Activated T-helper 17 cell treated with anti-CD3 and anti-CD28 coated beads, Interleukin-2, amount 50 U/mL, for 72 hours (primary cell): Measurements from ENCODE around the gene BBS9. TPM values are rescaled to one million over a fixed set of nuclear protein-coding genes. Genes with fewer than 3 reads are reported as not detected.

Source experiments
- ATAC-seq: fragments of 150-1000 bp; cut with Tn5 transposase; replicated peaks from 2 replicates; pipeline ENCODE4 v1.10.0; 2021; ENCODE audit warnings: mild to moderate bottlenecking, moderate library complexity
- H3K27ac Mint-ChIP-seq: one replicate; pipeline ENCODE4 v1.8.0; 2022; ENCODE audit warnings: mixed read lengths
- H3K27me3 Mint-ChIP-seq: one replicate; pipeline ENCODE4 v1.8.0; 2022; ENCODE audit warnings: mixed read lengths
- H3K36me3 Mint-ChIP-seq: one replicate; pipeline ENCODE4 v1.8.0; 2022; ENCODE audit warnings: low read depth, mild to moderate bottlenecking, mixed read lengths
- H3K4me1 Mint-ChIP-seq: one replicate; pipeline ENCODE4 v1.8.0; 2022; ENCODE audit warnings: mixed read lengths
- H3K4me3 Mint-ChIP-seq: one replicate; pipeline ENCODE4 v1.8.0; 2022; ENCODE audit warnings: mild to moderate bottlenecking, mixed read lengths
- H3K9me3 Mint-ChIP-seq: one replicate; pipeline ENCODE4 v1.8.0; 2022; ENCODE audit warnings: mixed read lengths
- total RNA-seq, 2 donors: library from RNA; stranded (reverse); gene quantifications; one replicate each; pipeline ENCODE4 v1.2.3, GENCODE V29; 2022

BBS9 gene
- total RNA-seq, 2 donors from 2014 or later = 11.3 to 14.4 TPM

GRCh38 chr7:33531888-33532287 lies 402.5 kb downstream of the BBS9 start:
- Mint-ChIP-seq H3K4me1 (peaks cover 4% of the 10 kb centered on the region), H3K36me3 (peaks cover 24% of the 10 kb centered on the region), H3K4me3 (no peak overlapping the region), H3K27ac (no peak overlapping the region), H3K9me3 (no peaks in the 10 kb centered on the region), H3K27me3 (no peaks in the 10 kb centered on the region)
- no peak for ATAC-seq

- Mint-ChIP-seq H3K9me3 (peaks cover 13% of the 10 kb centered on the region), H3K4me1 (peaks cover 4% of the 10 kb centered on the region), H3K27ac (no peak overlapping the region), H3K4me3 (no peak overlapping the region), H3K27me3 (no peaks in the 10 kb centered on the region), H3K36me3 (peaks cover 54% of the 10 kb centered on the region)
- no peak for ATAC-seq
Measured at GRCh38 chr7:33534833-33535232, 405.5 kb downstream of the BBS9 start.

- ATAC-seq = no peak
- H3K27me3 Mint-ChIP-seq = no peaks in the 10 kb centered on the region
- peaks cover 4% of the 10 kb centered on the region for H3K4me1 Mint-ChIP-seq
- H3K36me3 Mint-ChIP-seq = peaks cover 63% of the 10 kb centered on the region
- peaks cover 14% of the 10 kb centered on the region for H3K9me3 Mint-ChIP-seq
- no peak overlapping the region for H3K4me3 Mint-ChIP-seq
- no peak overlapping the region for H3K27ac Mint-ChIP-seq
Measured at GRCh38 chr7:33535989-33536388, 406.6 kb downstream of the BBS9 start.

- ATAC-seq = no peak
- H3K9me3 Mint-ChIP-seq = peaks cover 18% of the 10 kb centered on the region
- H3K27me3 Mint-ChIP-seq = no peaks in the 10 kb centered on the region
Measured at GRCh38 chr7:33536398-33537103, 407.2 kb downstream of the BBS9 start.

GRCh38 chr7:33537104-33537477 lies 407.7 kb downstream of the BBS9 start:
- no peaks in the 10 kb centered on the region for H3K27me3 Mint-ChIP-seq
- no peak overlapping the region for H3K27ac Mint-ChIP-seq
- H3K9me3 Mint-ChIP-seq = peaks cover 18% of the 10 kb centered on the region
- ATAC-seq = no peak
- H3K4me3 Mint-ChIP-seq = no peak overlapping the region
- H3K36me3 Mint-ChIP-seq = peaks cover 69% of the 10 kb centered on the region
- H3K4me1 Mint-ChIP-seq = peaks cover 4% of the 10 kb centered on the region

More at GRCh38 chr7:33536398-33537103, 407.2 kb downstream of the BBS9 start:
- H3K4me1 Mint-ChIP-seq = peaks cover 4% of the 10 kb centered on the region
- H3K4me3 Mint-ChIP-seq = no peak overlapping the region
- H3K36me3 Mint-ChIP-seq = peaks cover 68% of the 10 kb centered on the region
- H3K27ac Mint-ChIP-seq = no peak overlapping the region

- Mint-ChIP-seq H3K4me1 (peaks cover 4% of the 10 kb centered on the region), H3K27me3 (no peaks in the 10 kb centered on the region), H3K4me3 (no peak overlapping the region), H3K27ac (no peak overlapping the region), H3K36me3 (peaks cover 59% of the 10 kb centered on the region), H3K9me3 (peaks cover 25% of the 10 kb centered on the region)
- ATAC-seq = no peak
Measured at GRCh38 chr7:33539198-33539597, 409.8 kb downstream of the BBS9 start.

- H3K27ac Mint-ChIP-seq = no peak overlapping the region
- H3K4me1 Mint-ChIP-seq = peaks cover 2% of the 10 kb centered on the region
- peaks cover 53% of the 10 kb centered on the region for H3K36me3 Mint-ChIP-seq
- ATAC-seq = no peak
- no peaks in the 10 kb centered on the region for H3K27me3 Mint-ChIP-seq
- H3K9me3 Mint-ChIP-seq = peaks cover 26% of the 10 kb centered on the region
- H3K4me3 Mint-ChIP-seq = no peak overlapping the region
Measured at GRCh38 chr7:33539659-33540400, 410.5 kb downstream of the BBS9 start.

- Mint-ChIP-seq H3K4me1 (no peaks in the 10 kb centered on the region), H3K4me3 (no peak overlapping the region), H3K27me3 (no peaks in the 10 kb centered on the region), H3K27ac (no peak overlapping the region), H3K36me3 (peaks cover 23% of the 10 kb centered on the region), H3K9me3 (peaks cover 17% of the 10 kb centered on the region)
- ATAC-seq = no peak
Measured at GRCh38 chr7:33547880-33548279, 418.5 kb downstream of the BBS9 start.

GRCh38 chr7:33550363-33550762 lies 421.0 kb downstream of the BBS9 start:
- H3K4me3 Mint-ChIP-seq = no peak overlapping the region
- H3K27ac Mint-ChIP-seq = no peak overlapping the region
- H3K4me1 Mint-ChIP-seq = no peaks in the 10 kb centered on the region
- H3K36me3 Mint-ChIP-seq = peaks cover 23% of the 10 kb centered on the region
- no peaks in the 10 kb centered on the region for H3K27me3 Mint-ChIP-seq
- ATAC-seq = no peak
- peaks cover 12% of the 10 kb centered on the region for H3K9me3 Mint-ChIP-seq

- Mint-ChIP-seq H3K27ac (no peak overlapping the region), H3K4me3 (no peak overlapping the region), H3K36me3 (peaks cover 23% of the 10 kb centered on the region), H3K27me3 (no peaks in the 10 kb centered on the region), H3K4me1 (no peaks in the 10 kb centered on the region), H3K9me3 (peaks cover 12% of the 10 kb centered on the region)
- ATAC-seq = no peak
Measured at GRCh38 chr7:33550979-33551378, 421.6 kb downstream of the BBS9 start.

- no peak for ATAC-seq
Measured at GRCh38 chr7:33554046-33554445, 424.7 kb downstream of the BBS9 start.

GRCh38 chr7:33554576-33554975 lies 425.2 kb downstream of the BBS9 start:
- no peaks in the 10 kb centered on the region for H3K4me1 Mint-ChIP-seq
- no peak for ATAC-seq
- H3K36me3 Mint-ChIP-seq = no peaks in the 10 kb centered on the region
- no peak overlapping the region for H3K27ac Mint-ChIP-seq
- no peak overlapping the region for H3K4me3 Mint-ChIP-seq
- H3K27me3 Mint-ChIP-seq = no peaks in the 10 kb centered on the region
- H3K9me3 Mint-ChIP-seq = no peaks in the 10 kb centered on the region

More at GRCh38 chr7:33554046-33554445, 424.7 kb downstream of the BBS9 start:
- H3K36me3 Mint-ChIP-seq = no peaks in the 10 kb centered on the region
- H3K27me3 Mint-ChIP-seq = no peaks in the 10 kb centered on the region
- no peaks in the 10 kb centered on the region for H3K4me1 Mint-ChIP-seq
- no peak overlapping the region for H3K27ac Mint-ChIP-seq
- H3K9me3 Mint-ChIP-seq = no peaks in the 10 kb centered on the region
- no peak overlapping the region for H3K4me3 Mint-ChIP-seq

GRCh38 chr7:33556472-33556871 lies 427.1 kb downstream of the BBS9 start:
- Mint-ChIP-seq H3K9me3 (no peaks in the 10 kb centered on the region), H3K27me3 (no peaks in the 10 kb centered on the region), H3K27ac (no peak overlapping the region), H3K4me3 (no peak overlapping the region), H3K36me3 (no peaks in the 10 kb centered on the region), H3K4me1 (no peaks in the 10 kb centered on the region)
- no peak for ATAC-seq

GRCh38 chr7:33558549-33559323 lies 429.4 kb downstream of the BBS9 start:
- Mint-ChIP-seq H3K4me3 (no peak overlapping the region), H3K27me3 (no peaks in the 10 kb centered on the region), H3K9me3 (no peaks in the 10 kb centered on the region), H3K4me1 (no peaks in the 10 kb centered on the region), H3K27ac (no peak overlapping the region), H3K36me3 (no peaks in the 10 kb centered on the region)
- ATAC-seq = no peak
